ENCODE measurements around the gene DIO2.

DIO2 gene

DNA sequence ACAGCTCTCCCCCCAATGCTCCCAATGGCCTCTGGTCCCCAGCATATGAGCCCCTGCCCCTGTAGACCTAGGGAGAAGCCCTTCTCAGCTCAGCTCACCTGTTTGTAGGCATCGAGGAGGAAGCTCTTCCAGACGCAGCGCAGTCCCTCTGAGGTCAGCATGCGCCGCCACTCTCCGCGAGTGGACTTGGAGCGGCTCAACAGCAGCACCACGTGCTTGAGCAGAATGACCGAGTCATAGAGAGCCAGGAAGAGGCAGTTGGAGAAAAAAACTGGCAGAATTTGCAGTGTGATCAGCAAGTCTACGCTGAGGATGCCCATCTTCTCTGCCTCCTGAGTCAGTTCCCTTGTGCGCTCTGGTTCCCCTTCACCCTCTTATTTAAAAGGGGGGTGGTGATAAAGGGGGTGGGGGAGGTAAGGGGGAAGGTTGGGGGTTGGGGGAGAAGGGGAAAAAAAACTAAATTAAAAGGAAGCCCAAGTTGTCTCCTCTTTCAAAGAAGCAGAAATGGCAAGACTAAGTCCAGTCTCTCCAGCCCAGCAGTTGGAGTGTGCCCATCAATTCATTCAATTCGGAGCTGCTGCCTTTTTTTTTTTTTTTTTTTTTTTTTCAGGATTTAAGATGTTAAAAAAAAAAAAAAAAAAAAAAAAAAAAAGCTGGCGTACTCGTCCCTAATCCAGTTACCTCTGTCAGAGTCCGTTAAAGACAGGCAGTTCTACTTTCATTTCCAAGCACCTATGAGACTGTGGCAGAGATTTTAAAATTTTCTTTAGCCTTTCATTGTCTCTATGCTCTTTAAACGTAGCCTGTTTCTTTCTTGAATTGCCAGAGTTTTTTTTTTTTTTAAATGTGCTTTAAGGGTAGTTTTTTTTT is at the start of gene DIO2:
Gene DIO2 (minus strand): TSS at position 352 of the 870 bp plus-strand sequence. CDS start 32 bp downstream, at position 320.
- Mint-ChIP-seq H3K9me3 (no peaks in the 10 kb centered on the region), H3K27ac (no peak within 1 kb of the TSS), H3K36me3 (ENCODE audit: low read depth) (no peaks in the 10 kb centered on the region), H3K4me3 (no peak within 1 kb of the TSS), H3K27me3 (no peaks in the 10 kb centered on the region), H3K4me1 (ENCODE audit: low read depth) (no peaks in the 10 kb centered on the region)
- intact Hi-C loops (cut with micrococcal nuclease): loop anchor here (5.0 kb wide), 1 partner anchor 641 kb away; no protein-coding TSS in a partner anchor

DNA sequence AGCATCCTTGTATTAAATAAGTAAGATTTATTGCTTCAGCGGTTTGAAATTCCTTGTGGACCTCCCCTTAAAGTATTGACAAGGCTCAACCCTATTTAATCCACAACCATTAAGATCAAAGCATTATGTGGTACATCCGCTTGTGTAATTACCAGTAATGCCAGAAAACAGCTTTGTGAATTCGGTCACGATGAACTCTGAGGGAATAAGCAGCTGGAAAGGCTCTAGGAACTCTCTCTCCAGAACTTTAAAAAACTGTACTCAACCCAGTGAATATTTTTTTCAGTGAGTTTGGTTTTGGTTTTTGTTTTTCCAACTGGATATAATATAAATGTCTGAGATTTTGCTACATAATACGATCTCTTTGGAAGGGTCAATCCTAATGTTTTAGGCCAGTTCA is 49.3 kb upstream of the DIO2 start:
- intact Hi-C loops (cut with micrococcal nuclease): no loop called here
- no peak overlapping the region for H3K4me3 Mint-ChIP-seq
- peaks cover 10% of the 10 kb centered on the region for H3K9me3 Mint-ChIP-seq
- no peak overlapping the region for H3K27ac Mint-ChIP-seq
- no peaks in the 10 kb centered on the region for H3K4me1 Mint-ChIP-seq (ENCODE audit: low read depth)
- H3K36me3 Mint-ChIP-seq (ENCODE audit: low read depth): no peaks in the 10 kb centered on the region
- no peaks in the 10 kb centered on the region for H3K27me3 Mint-ChIP-seq

DNA sequence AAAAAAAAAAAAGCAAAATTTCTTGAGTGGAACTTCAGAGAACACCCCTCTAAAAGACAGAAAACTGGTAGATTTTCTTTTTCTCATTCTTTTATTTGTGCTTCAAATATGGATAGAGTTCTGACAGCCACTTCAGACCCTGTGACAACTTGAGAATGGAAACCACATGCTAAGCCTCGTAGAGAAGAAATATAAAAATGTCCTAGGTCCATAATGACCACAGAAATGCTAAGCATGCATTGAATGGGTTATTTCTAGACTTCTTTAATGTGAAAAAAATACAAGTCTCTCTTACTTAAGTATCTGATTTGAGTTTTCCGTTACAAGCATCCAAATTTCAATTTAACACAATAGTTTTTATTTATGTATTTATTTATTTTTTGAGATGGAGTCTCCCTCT is 28.3 kb upstream of the DIO2 start:
- no peaks in the 10 kb centered on the region for H3K4me1 Mint-ChIP-seq (ENCODE audit: low read depth)
- no peaks in the 10 kb centered on the region for H3K27me3 Mint-ChIP-seq
- no peaks in the 10 kb centered on the region for H3K36me3 Mint-ChIP-seq (ENCODE audit: low read depth)
- peaks cover 52% of the 10 kb centered on the region for H3K9me3 Mint-ChIP-seq
- H3K27ac Mint-ChIP-seq: no peak overlapping the region
- intact Hi-C loops (cut with micrococcal nuclease): no loop called here
- H3K4me3 Mint-ChIP-seq: no peak overlapping the region

DNA sequence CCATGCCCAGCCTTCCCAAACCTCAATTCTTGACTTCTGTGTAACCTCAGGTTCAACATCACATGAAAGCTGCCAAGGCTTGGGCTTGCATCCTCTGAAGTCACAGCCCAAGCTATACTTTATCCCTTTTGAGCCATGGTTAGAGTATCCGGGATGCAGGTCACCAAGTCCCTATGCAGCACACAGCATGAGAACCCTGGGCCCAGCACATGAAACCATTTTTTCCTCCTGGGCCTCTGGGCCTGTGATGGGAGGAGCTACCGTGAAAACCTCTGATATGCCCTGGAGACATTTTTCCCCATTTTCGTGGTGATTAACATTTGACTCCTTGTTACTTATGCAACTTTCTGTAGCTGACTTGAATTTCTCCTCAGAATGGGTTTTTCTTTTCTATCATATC is 25.8 kb upstream of the DIO2 start:
- Mint-ChIP-seq H3K27ac (no peak overlapping the region), H3K9me3 (peaks cover 61% of the 10 kb centered on the region), H3K4me3 (no peak overlapping the region), H3K4me1 (ENCODE audit: low read depth) (no peaks in the 10 kb centered on the region), H3K36me3 (ENCODE audit: low read depth) (no peaks in the 10 kb centered on the region), H3K27me3 (no peaks in the 10 kb centered on the region)
- intact Hi-C loops (cut with micrococcal nuclease): no loop called here

DNA sequence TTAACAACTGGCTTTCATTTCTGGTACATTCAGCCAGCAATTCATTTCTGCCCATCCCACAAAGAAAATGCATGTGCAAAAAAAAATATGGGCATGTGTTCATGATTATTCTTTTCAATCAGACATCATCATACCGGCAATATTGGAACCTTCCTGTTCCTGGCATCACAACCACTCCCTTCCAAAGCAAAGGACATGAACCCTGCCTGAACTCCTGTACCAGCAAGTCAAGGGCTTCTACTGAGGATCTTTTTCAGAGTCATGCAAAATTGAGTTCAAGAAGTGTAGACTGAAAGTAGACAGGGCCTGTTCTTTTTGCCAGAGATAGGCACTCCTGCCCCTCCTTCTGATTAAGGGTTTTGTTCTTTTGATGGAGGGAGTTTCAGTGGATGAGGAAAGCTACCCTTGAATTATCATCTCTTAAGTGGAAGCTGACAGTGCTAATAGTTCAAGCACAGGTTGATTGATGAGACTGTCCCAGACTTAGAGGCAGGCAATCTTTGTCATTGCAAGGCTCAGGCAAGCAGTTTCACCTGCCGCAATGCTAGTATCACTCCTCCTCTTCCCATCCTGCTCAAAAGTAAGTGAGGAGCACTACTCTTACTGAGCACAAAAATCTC is 22.3 kb upstream of the DIO2 start:
- Mint-ChIP-seq H3K4me3 (no peak overlapping the region), H3K27ac (no peak overlapping the region), H3K27me3 (no peaks in the 10 kb centered on the region), H3K9me3 (peaks cover 74% of the 10 kb centered on the region), H3K4me1 (ENCODE audit: low read depth) (no peaks in the 10 kb centered on the region), H3K36me3 (ENCODE audit: low read depth) (no peaks in the 10 kb centered on the region)
- intact Hi-C loops (cut with micrococcal nuclease): no loop called here

DNA sequence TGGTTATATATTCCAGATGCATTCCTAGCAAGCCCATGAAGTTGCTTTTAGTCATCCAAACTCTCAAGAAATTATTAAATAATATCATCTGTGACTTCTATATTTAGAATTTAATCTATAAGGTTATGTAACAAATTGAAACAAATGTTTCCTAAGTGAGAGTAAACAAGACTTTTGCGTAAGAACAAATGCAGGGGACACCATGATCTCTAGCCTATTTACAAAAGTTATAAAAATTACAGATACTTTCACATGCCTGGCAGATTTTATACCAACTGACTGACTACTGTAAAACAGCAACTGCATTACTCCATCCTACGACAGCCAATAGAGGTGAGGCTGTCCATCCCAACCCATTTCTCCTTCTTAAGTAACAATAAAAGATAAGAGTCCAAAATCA is 20.4 kb upstream of the DIO2 start:
- H3K27me3 Mint-ChIP-seq: no peaks in the 10 kb centered on the region
- H3K4me1 Mint-ChIP-seq (ENCODE audit: low read depth): no peaks in the 10 kb centered on the region
- intact Hi-C loops (cut with micrococcal nuclease): no loop called here
- H3K27ac Mint-ChIP-seq: no peak overlapping the region
- H3K36me3 Mint-ChIP-seq (ENCODE audit: low read depth): no peaks in the 10 kb centered on the region
- peaks cover 62% of the 10 kb centered on the region for H3K9me3 Mint-ChIP-seq
- no peak overlapping the region for H3K4me3 Mint-ChIP-seq

DNA sequence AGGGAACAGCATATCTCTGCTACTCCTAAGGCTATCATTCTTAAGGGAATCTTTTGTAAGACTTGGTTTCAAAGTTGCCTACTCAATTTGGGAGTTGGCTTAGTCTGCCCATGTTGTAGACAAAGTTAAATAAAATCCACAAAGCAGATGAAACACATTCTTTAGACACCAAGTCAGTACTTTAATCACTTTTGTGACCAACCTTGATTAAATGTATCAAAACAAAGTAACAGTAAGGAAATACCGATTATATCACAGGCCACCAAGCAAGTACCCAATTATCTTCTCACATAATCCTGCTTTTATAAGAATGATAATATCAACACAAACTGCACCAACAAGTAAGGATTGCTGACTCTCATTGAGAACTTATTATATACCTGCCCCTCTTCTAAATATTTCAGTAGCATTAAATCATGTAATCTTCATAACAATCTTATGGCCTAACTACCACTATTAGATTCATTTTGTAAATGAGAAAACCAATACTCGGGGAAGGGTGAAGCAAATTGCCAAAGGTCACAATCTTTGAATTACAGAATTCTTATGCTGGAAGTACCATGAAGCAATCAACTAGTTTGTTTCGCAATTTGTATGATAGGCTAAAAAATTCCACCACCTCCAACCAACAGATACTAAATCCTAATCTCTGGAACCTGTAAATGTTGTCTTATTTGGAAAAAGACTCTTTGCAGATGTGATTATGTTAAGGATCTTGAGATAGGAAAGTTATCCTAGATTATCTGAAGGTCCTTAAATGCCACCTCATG is 12.6 kb upstream of the DIO2 start:
- intact Hi-C loops (cut with micrococcal nuclease): no loop called here

DNA sequence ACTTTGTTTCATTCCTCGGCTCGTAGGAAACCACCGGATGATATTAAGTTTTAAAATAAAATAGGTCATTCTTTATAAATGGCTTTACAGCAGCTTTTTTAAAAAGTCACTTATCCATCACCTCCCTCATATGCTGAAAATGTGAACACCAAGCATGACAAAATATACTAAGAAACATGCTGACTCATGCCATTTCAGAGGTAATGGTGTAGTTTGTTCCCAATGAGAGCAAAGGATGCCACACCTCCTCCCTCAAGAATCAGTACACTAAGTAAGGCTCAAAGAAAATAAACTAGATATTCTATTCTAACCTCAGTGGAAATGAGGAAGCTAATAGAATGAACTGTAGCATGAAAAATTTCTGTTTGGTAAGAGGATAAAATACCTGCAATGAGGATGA is 5.5 kb upstream of the DIO2 start:
- Mint-ChIP-seq H3K36me3 (ENCODE audit: low read depth) (no peaks in the 10 kb centered on the region), H3K9me3 (no peaks in the 10 kb centered on the region), H3K4me3 (no peak overlapping the region), H3K27me3 (no peaks in the 10 kb centered on the region), H3K4me1 (ENCODE audit: low read depth) (no peaks in the 10 kb centered on the region), H3K27ac (no peak overlapping the region)
- intact Hi-C loops (cut with micrococcal nuclease): no loop called here

More for the DNA sequence above, 12.6 kb upstream of the DIO2 start:
- H3K27me3 Mint-ChIP-seq: no peaks in the 10 kb centered on the region
- no peaks in the 10 kb centered on the region for H3K36me3 Mint-ChIP-seq (ENCODE audit: low read depth)
- H3K4me1 Mint-ChIP-seq (ENCODE audit: low read depth): no peaks in the 10 kb centered on the region
- no peak overlapping the region for H3K27ac Mint-ChIP-seq
- no peak overlapping the region for H3K4me3 Mint-ChIP-seq
- peaks cover 9% of the 10 kb centered on the region for H3K9me3 Mint-ChIP-seq

DNA sequence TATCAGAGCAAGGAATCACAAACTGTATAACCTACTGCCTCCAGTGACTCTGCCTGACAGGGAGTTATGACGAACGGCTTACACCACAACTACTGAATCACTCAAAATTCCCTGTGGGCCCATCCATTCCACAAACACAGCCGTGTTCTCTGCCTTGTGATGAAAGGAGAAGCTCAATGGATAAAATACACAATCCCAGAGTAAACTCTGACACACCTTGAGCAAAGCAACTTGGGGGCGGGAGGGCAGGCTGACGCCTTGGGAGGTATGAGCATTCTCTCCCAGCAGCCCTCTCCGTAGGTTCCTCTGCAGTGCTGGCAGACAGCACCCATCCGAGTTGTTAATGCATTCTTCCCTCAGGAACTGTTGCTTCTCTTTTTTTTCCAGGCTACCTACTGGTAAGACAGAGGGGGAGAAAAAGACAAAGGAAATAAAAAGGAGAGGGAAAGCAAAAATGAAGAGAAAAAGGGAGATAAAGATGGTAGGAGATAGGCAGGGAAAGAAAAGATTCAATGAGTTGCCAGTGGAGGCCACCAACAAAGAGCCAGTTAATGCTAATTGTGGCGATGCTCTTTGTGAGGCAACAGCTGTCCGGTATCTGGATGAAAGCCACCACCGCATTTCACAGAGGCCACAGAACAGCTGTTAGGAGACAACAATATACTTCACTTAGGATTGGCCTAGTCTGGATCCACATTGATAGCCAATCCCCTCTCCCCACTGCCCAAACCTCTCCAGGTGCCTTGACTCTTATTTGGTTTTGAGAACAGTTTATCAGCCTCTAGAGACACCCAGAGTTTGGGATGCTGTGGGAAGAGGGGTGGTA is 4.7 kb upstream of the DIO2 start:
- Mint-ChIP-seq H3K27me3 (no peaks in the 10 kb centered on the region), H3K9me3 (no peaks in the 10 kb centered on the region), H3K4me3 (no peak overlapping the region), H3K36me3 (ENCODE audit: low read depth) (no peaks in the 10 kb centered on the region), H3K27ac (no peak overlapping the region), H3K4me1 (ENCODE audit: low read depth) (no peaks in the 10 kb centered on the region)
- intact Hi-C loops (cut with micrococcal nuclease): no loop called here

DNA sequence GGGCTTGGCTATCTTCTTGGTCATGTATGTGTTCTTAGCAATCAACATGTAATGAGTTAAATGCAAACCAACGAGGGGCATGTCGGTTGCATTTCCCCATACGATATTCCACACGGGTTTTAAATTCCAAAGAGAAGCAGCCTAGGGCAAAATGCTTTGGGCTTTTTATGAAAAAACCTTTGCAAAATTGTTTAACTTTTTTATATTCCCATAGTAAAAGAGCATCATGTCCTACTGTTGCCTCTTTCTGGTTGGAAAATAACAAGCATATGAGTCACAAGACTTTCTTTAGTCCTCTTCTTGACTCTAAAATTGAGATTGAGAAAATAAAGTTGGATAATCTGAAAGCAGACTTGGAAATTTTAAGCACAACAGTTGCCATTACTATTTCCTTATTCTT is 3.8 kb upstream of the DIO2 start:
- no peak overlapping the region for H3K27ac Mint-ChIP-seq
- no peaks in the 10 kb centered on the region for H3K4me1 Mint-ChIP-seq (ENCODE audit: low read depth)
- no peaks in the 10 kb centered on the region for H3K9me3 Mint-ChIP-seq
- no peaks in the 10 kb centered on the region for H3K27me3 Mint-ChIP-seq
- no peaks in the 10 kb centered on the region for H3K36me3 Mint-ChIP-seq (ENCODE audit: low read depth)
- no peak overlapping the region for H3K4me3 Mint-ChIP-seq
- intact Hi-C loops (cut with micrococcal nuclease): no loop called here

DNA sequence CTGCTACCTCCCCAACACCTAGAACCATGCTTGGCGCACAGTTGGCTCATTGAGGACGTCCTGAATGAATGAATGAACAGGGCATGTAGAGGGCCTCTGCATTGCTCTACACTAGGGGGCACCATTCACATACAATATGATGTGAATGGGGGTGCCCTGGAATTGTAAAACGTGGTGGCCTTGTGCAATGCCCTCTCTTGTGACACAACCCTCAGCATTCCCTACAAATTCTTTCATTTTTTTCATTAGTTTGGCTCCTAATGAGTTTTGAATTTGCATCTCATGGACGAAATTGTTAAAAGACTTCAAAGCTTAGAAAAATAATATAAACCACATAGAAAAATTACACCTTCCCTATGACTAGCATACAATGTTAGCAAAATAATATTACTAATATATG is 2.3 kb upstream of the DIO2 start:
- intact Hi-C loops (cut with micrococcal nuclease): loop anchor here (5.0 kb wide), 1 partner anchor 639 kb away; no protein-coding TSS in a partner anchor
- no peak overlapping the region for H3K4me3 Mint-ChIP-seq
- H3K27me3 Mint-ChIP-seq: no peaks in the 10 kb centered on the region
- H3K9me3 Mint-ChIP-seq: no peaks in the 10 kb centered on the region
- H3K27ac Mint-ChIP-seq: no peak overlapping the region
- H3K36me3 Mint-ChIP-seq (ENCODE audit: low read depth): no peaks in the 10 kb centered on the region
- no peaks in the 10 kb centered on the region for H3K4me1 Mint-ChIP-seq (ENCODE audit: low read depth)

DNA sequence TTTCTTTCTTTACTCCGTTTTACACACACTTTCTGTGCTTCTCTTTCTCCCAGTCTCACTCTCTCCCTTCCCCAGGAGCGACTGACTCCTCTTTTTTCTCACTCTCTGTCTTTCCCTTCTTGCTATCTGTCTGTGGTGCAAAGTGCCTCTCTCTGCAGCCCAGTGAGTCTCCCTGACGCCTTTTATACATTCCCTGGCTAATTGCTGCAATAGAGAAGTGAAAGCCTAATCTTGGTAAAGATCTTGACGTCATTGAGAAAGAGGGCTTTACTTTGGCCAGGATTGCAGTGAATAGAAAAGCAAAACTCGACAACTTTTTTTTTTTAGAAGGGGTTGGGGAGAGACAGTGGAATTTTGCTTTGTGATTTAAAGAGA is 706 bp upstream of the DIO2 start:
- no peaks in the 10 kb centered on the region for H3K36me3 Mint-ChIP-seq (ENCODE audit: low read depth)
- H3K27me3 Mint-ChIP-seq: no peaks in the 10 kb centered on the region
- H3K4me3 Mint-ChIP-seq: no peak overlapping the region
- H3K27ac Mint-ChIP-seq: no peak overlapping the region
- no peaks in the 10 kb centered on the region for H3K4me1 Mint-ChIP-seq (ENCODE audit: low read depth)
- intact Hi-C loops (cut with micrococcal nuclease): loop anchor here (5.0 kb wide), 1 partner anchor 640 kb away; no protein-coding TSS in a partner anchor
- H3K9me3 Mint-ChIP-seq: no peaks in the 10 kb centered on the region

DNA sequence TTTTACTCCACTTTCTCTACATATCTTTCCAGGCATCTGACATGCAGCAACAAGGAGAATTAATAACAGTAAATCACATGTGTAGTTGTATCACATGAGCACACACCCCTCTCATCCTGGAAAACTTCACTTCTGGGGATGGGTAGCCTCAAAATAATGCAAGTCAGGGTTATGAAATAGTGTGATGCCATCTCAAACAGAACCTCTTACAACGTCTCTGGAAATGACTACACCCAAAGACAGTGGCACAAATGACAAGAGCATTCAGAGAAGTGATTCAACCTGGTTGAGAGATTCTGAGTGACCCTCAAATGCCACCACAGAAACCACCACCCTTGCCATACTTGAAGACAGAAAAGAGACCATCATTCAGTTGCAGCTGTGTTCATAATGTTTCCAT is 2.8 kb downstream of the DIO2 start:
- no peaks in the 10 kb centered on the region for H3K27me3 Mint-ChIP-seq
- no peaks in the 10 kb centered on the region for H3K4me1 Mint-ChIP-seq (ENCODE audit: low read depth)
- H3K9me3 Mint-ChIP-seq: no peaks in the 10 kb centered on the region
- H3K4me3 Mint-ChIP-seq: no peak overlapping the region
- H3K27ac Mint-ChIP-seq: no peak overlapping the region
- intact Hi-C loops (cut with micrococcal nuclease): no loop called here
- H3K36me3 Mint-ChIP-seq (ENCODE audit: low read depth): no peaks in the 10 kb centered on the region

All from dendritic cell treated with granulocyte-macrophage colony-stimulating factor and Interleukin-4, amounts not matched to agents 40 ng/mL and 50 ng/mL, for 4 days (primary cell).